CD4-positive, alpha-beta T cell (primary cell): ENCODE results near the gene SPTBN1. TPM values are rescaled to one million over a fixed set of nuclear protein-coding genes. Genes with fewer than 3 reads are reported as not detected.

Experiments
- ATAC-seq: fragments of 200-7000 bp; cut with Tn5 transposase; one replicate; pipeline ENCODE4 v1.10.0; 2022; ENCODE audit warnings: mild to moderate bottlenecking; ENCODE audit not compliant: poor library complexity
- CTCF ChIA-PET: fragments of 350-600 bp; sonication (Branson Sonifier 250); formaldehyde crosslinking; loops from one replicate; lab custom pipeline; 2021; ENCODE audit warnings: antibody characterized with exemption, inconsistent platforms; lab: Charles Lee
- POLR2A ChIA-PET: fragments of 350-600 bp; sonication (Branson Sonifier 250); formaldehyde crosslinking; loops from one replicate; lab custom pipeline; 2021; ENCODE audit warnings: antibody characterized with exemption, inconsistent platforms; lab: Charles Lee
- DNase-seq, 14 experiments: peaks; one replicate each; pipeline ENCODE4 v3.0.0-alpha.2; 2013 to 2020; ENCODE audit warnings: mixed read lengths in 2 of 14
- H3K27ac ChIP-seq, 2 donors: one replicate each; pipeline versions ENCODE4 v1.5.1 to v1.7.0; 2013; ENCODE audit warnings: low read length in 2 of 2, low read depth in 1 of 2, mild to moderate bottlenecking in 1 of 2
- H3K27me3 ChIP-seq, 2 experiments: 1 replicate in 1 of 2; 2 replicates in 1 of 2; pipeline versions ENCODE4 v1.6.1 to v1.7.0; 2013; ENCODE audit warnings: low read length in 2 of 2, control low read depth in 1 of 2, mild to moderate bottlenecking in 1 of 2, moderate library complexity in 1 of 2; ENCODE audit not compliant: insufficient read depth in 2 of 2, control insufficient read depth in 1 of 2
- H3K36me3 ChIP-seq: one replicate; pipeline ENCODE4 v1.6.1; 2013; ENCODE audit warnings: low read length, control low read depth; ENCODE audit not compliant: insufficient read depth
- H3K4me1 ChIP-seq: one replicate; pipeline ENCODE4 v1.6.1; 2013; ENCODE audit warnings: low read length, control low read depth; ENCODE audit not compliant: insufficient read depth
- H3K4me3 ChIP-seq: one replicate; pipeline ENCODE4 v1.5.1; 2013; ENCODE audit warnings: mild to moderate bottlenecking, low read length, moderate library complexity
- H3K9me3 ChIP-seq, 2 experiments: 1 replicate in 1 of 2; 2 replicates in 1 of 2; pipeline versions ENCODE4 v1.6.1 to v1.7.0; 2013; ENCODE audit warnings: low read length in 2 of 2, mild to moderate bottlenecking in 2 of 2, control low read depth in 1 of 2, moderate library complexity in 1 of 2; ENCODE audit not compliant: control insufficient read depth in 1 of 2, insufficient read depth in 1 of 2
- H3K27ac Mint-ChIP-seq: one replicate; pipeline ENCODE4 v1.8.0; 2020; ENCODE audit warnings: mixed read lengths
- H3K27me3 Mint-ChIP-seq: one replicate; pipeline ENCODE4 v1.8.0; 2021; ENCODE audit warnings: mixed read lengths
- H3K36me3 Mint-ChIP-seq: one replicate; pipeline ENCODE4 v1.8.0; 2021; ENCODE audit warnings: low read depth, mixed read lengths
- H3K4me1 Mint-ChIP-seq: one replicate; pipeline ENCODE4 v1.8.0; 2021; ENCODE audit warnings: low read depth, mixed read lengths
- H3K4me3 Mint-ChIP-seq: one replicate; pipeline ENCODE4 v1.8.0; 2020; ENCODE audit warnings: mild to moderate bottlenecking, mixed read lengths
- H3K9me3 Mint-ChIP-seq: one replicate; pipeline ENCODE4 v1.8.0; 2020; ENCODE audit warnings: mixed read lengths
- CTCF ChIP-seq: fragments of 200-600 bp; IDR thresholded peaks from one replicate; pipeline ENCODE4 v1.8.0; 2022; ENCODE audit warnings: antibody characterized with exemption, mild to moderate bottlenecking
- intact Hi-C, 2 experiments: fragments of 100-400 bp; cut with DNase I in 1 of 2; cut with micrococcal nuclease in 1 of 2; formaldehyde crosslinking; loops; one replicate each; pipeline versions ENCODE4 v1.15.1 to v1.9.0; 2023 to 2025; cut with DNase I, micrococcal nuclease
- total RNA-seq, 174 experiments: library from RNA in 2 of 174; stranded (reverse) in 2 of 174; gene quantifications; one replicate each; pipeline ENCODE4 v1.2.3 and lab custom pipeline; 2021 to 2026

SPTBN1 gene
- total RNA-seq, 2 experiments from 2014 or later: 156 to 166 TPM

GRCh38 chr2:54512663-54513362 is 56.7 kb downstream of the SPTBN1 start:
- no peak for ATAC-seq
- H3K4me1 ChIP-seq: no peaks in the 10 kb centered on the region
- no peak for DNase-seq
- CTCF ChIA-PET: interaction anchor here (0.6 kb wide), 1 partner anchor 119 kb away, joined by 3 read pairs; no protein-coding TSS in a partner anchor
- intact Hi-C loops: no loop called here
- H3K4me3 ChIP-seq: no peak overlapping the region
- H3K27ac Mint-ChIP-seq: no peak overlapping the region
- POLR2A ChIA-PET: no interaction called here
- no peaks in the 10 kb centered on the region for H3K27me3 ChIP-seq
- no peak for TF ChIP-seq CTCF
- H3K9me3 ChIP-seq: no peaks in the 10 kb centered on the region
- no peaks in the 10 kb centered on the region for H3K36me3 ChIP-seq
- no peak overlapping the region for H3K4me3 Mint-ChIP-seq
- H3K36me3 Mint-ChIP-seq: no peaks in the 10 kb centered on the region
- no peaks in the 10 kb centered on the region for H3K27me3 Mint-ChIP-seq
- no peaks in the 10 kb centered on the region for H3K4me1 Mint-ChIP-seq
- no peaks in the 10 kb centered on the region for H3K9me3 Mint-ChIP-seq
- no peak overlapping the region for H3K27ac ChIP-seq

GRCh38 chr2:54513363-54513715 is 57.2 kb downstream of the SPTBN1 start:
- Mint-ChIP-seq H3K27me3 (no peaks in the 10 kb centered on the region), H3K9me3 (no peaks in the 10 kb centered on the region), H3K36me3 (no peaks in the 10 kb centered on the region), H3K4me3 (no peak overlapping the region), H3K27ac (no peak overlapping the region), H3K4me1 (no peaks in the 10 kb centered on the region)
- ATAC-seq (no peak), DNase-seq (no peak)
- no peaks in the 10 kb centered on the region for H3K9me3 ChIP-seq
- no peaks in the 10 kb centered on the region for H3K36me3 ChIP-seq
- intact Hi-C loops: no loop called here
- H3K4me1 ChIP-seq: no peaks in the 10 kb centered on the region
- no peak overlapping the region for H3K27ac ChIP-seq
- ChIA-PET CTCF (interaction anchor here (0.6 kb wide), 1 partner anchor 119 kb away, joined by 3 read pairs; no protein-coding TSS in a partner anchor), POLR2A (no interaction called here)
- H3K27me3 ChIP-seq: no peaks in the 10 kb centered on the region
- no peak overlapping the region for H3K4me3 ChIP-seq
- TF ChIP-seq CTCF: no peak

- intact Hi-C loops: no loop called here
- Mint-ChIP-seq H3K27me3 (no peaks in the 10 kb centered on the region), H3K27ac (no peak overlapping the region), H3K4me1 (no peaks in the 10 kb centered on the region), H3K36me3 (no peaks in the 10 kb centered on the region), H3K4me3 (no peak overlapping the region), H3K9me3 (no peaks in the 10 kb centered on the region)
- DNase-seq (no peak), ATAC-seq (no peak)
- ChIA-PET CTCF (interaction anchor here (0.6 kb wide), 1 partner anchor 18 kb away, joined by 3 read pairs; no protein-coding TSS in a partner anchor), POLR2A (no interaction called here)
- H3K36me3 ChIP-seq: no peaks in the 10 kb centered on the region
- no peaks in the 10 kb centered on the region for H3K4me1 ChIP-seq
- no peaks in the 10 kb centered on the region for H3K9me3 ChIP-seq
- H3K4me3 ChIP-seq: no peak overlapping the region
- no peaks in the 10 kb centered on the region for H3K27me3 ChIP-seq
- no peak for TF ChIP-seq CTCF
- no peak overlapping the region for H3K27ac ChIP-seq
Observed at GRCh38 chr2:54514822-54515569, 58.9 kb downstream of the SPTBN1 start.
